ENCODE results near the gene DSCAML1.

The DSCAML1 gene

GRCh38 chr11:117643606-117644300 is 153.3 kb downstream of the DSCAML1 start:
- DNase-seq (ENCODE audit: insufficient read length, low spot score), result no peak
- no peak for FAIRE-seq
- TF ChIP-seq POLR2AphosphoS5 (IDR thresholded peaks at IDR 0.05; ENCODE audit: low read depth, low read length), result no peak
- TF ChIP-seq TAF1 (IDR thresholded peaks at IDR 0.05; ENCODE audit: low read depth, low read length), result no peak
- TF ChIP-seq SPI1 (IDR thresholded peaks at IDR 0.05; ENCODE audit: low read depth, low read length), result no peak
- TF ChIP-seq PAX5 (IDR thresholded peaks at IDR 0.05; ENCODE audit: insufficient read depth, low read length, severe bottlenecking), result no peak
- no peak for TF ChIP-seq POLR2A (IDR thresholded peaks at IDR 0.05; ENCODE audit: low read depth, low read length)
- no peak for TF ChIP-seq POU2F2 (IDR thresholded peaks at IDR 0.05; ENCODE audit: low read depth, low read length)

- DNase-seq (ENCODE audit: insufficient read length, low spot score) (no peak), FAIRE-seq (no peak)
Observed at GRCh38 chr11:117642835-117643234, 154.2 kb downstream of the DSCAML1 start.

DNA sequence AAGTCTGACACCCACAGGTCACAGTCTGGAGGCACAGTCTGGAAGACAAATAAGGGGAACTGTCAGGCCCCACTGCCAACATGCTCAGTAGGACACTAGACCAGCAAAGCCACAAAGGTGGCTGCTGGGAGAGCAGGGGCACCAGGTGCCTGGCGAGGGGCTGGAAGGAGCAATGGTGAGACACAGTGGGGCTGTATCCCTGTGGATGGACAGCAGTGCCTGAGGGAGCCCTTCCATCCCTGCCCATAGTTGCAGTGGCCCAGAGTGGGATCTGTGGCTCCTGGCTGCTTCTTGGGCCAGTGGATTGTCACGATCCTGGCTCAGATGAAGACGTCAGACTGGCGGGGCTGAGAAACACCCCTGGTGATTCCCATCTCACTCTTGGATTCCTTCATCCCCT is 154.6 kb downstream of the DSCAML1 start:
- FAIRE-seq, result no peak
- DNase-seq (ENCODE audit: insufficient read length, low spot score), result no peak
- TF ChIP-seq SPI1 (IDR thresholded peaks at IDR 0.05; ENCODE audit: low read depth, low read length) (no peak), POLR2A (IDR thresholded peaks at IDR 0.05; ENCODE audit: low read depth, low read length) (no peak), POLR2AphosphoS5 (IDR thresholded peaks at IDR 0.05; ENCODE audit: low read depth, low read length) (no peak), TAF1 (IDR thresholded peaks at IDR 0.05; ENCODE audit: low read depth, low read length) (no peak), POU2F2 (IDR thresholded peaks at IDR 0.05; ENCODE audit: low read depth, low read length) (no peak), PAX5 (IDR thresholded peaks at IDR 0.05; ENCODE audit: insufficient read depth, low read length, severe bottlenecking) (no peak)

More at GRCh38 chr11:117642835-117643234, 154.2 kb downstream of the DSCAML1 start:
- TF ChIP-seq SPI1 (IDR thresholded peaks at IDR 0.05; ENCODE audit: low read depth, low read length) (no peak), PAX5 (IDR thresholded peaks at IDR 0.05; ENCODE audit: insufficient read depth, low read length, severe bottlenecking) (no peak), POLR2A (IDR thresholded peaks at IDR 0.05; ENCODE audit: low read depth, low read length) (no peak), POLR2AphosphoS5 (IDR thresholded peaks at IDR 0.05; ENCODE audit: low read depth, low read length) (no peak), TAF1 (IDR thresholded peaks at IDR 0.05; ENCODE audit: low read depth, low read length) (no peak), POU2F2 (IDR thresholded peaks at IDR 0.05; ENCODE audit: low read depth, low read length) (no peak)

DNA sequence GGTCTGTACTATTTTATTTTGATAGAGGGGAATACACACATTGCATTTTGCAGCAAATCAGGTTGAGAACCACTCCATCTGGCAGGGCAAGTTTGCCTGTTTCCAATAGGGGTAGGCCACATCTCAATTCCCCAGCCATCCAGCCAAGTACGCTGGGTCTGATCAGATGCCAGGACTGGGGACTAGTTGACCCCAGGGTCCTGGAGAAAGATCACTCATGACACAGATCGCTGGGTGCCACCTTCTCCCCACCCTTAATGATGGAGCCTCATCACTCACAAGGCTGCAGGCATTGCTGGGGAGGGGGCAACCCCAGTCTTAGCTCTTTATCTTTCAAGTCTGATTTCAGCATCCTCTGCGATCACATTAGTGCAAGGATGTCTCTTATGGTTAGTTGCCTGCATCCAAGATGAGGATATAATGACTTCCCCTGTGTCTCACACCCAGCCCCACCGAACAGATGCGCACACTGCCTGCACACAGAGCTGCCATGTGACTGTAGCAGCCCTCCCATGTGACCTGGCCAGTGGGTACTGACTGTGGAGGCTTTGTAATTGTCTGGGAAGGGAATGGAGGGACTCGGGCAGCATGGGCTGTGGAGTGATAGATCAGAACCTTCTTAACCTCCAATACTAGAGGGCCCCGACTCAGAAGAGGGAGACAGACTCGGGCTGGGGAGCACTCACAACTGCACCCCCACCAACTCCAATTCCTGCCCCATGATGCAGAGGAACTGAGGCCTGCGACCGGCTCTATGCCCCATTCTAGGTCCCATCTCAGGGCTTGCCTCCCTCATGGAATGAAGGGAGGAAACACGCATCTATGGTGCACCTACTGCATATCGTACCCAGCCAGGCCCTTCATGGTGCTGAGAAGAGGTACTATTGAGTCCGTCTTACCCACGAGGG is 155.8 kb downstream of the DSCAML1 start:
- no peak for FAIRE-seq
- no peak for DNase-seq (ENCODE audit: insufficient read length, low spot score)

GRCh38 chr11:117640041-117640440 is 157.0 kb downstream of the DSCAML1 start:
- TF ChIP-seq TAF1 (IDR thresholded peaks at IDR 0.05; ENCODE audit: low read depth, low read length), result no peak
- TF ChIP-seq PAX5 (IDR thresholded peaks at IDR 0.05; ENCODE audit: insufficient read depth, low read length, severe bottlenecking), result no peak
- no peak for TF ChIP-seq POLR2AphosphoS5 (IDR thresholded peaks at IDR 0.05; ENCODE audit: low read depth, low read length)
- no peak for TF ChIP-seq SPI1 (IDR thresholded peaks at IDR 0.05; ENCODE audit: low read depth, low read length)
- TF ChIP-seq POU2F2 (IDR thresholded peaks at IDR 0.05; ENCODE audit: low read depth, low read length), result no peak
- TF ChIP-seq POLR2A (IDR thresholded peaks at IDR 0.05; ENCODE audit: low read depth, low read length), result no peak
- DNase-seq (ENCODE audit: insufficient read length, low spot score) (no peak), FAIRE-seq (no peak)

More for the DNA sequence above, 155.8 kb downstream of the DSCAML1 start:
- TF ChIP-seq SPI1 (IDR thresholded peaks at IDR 0.05; ENCODE audit: low read depth, low read length), result no peak

- FAIRE-seq (no peak), DNase-seq (ENCODE audit: insufficient read length, low spot score) (no peak)
- no peak for TF ChIP-seq PAX5 (IDR thresholded peaks at IDR 0.05; ENCODE audit: insufficient read depth, low read length, severe bottlenecking)
- no peak for TF ChIP-seq SPI1 (IDR thresholded peaks at IDR 0.05; ENCODE audit: low read depth, low read length)
- no peak for TF ChIP-seq POLR2A (IDR thresholded peaks at IDR 0.05; ENCODE audit: low read depth, low read length)
- TF ChIP-seq POU2F2 (IDR thresholded peaks at IDR 0.05; ENCODE audit: low read depth, low read length), result no peak
- no peak for TF ChIP-seq TAF1 (IDR thresholded peaks at IDR 0.05; ENCODE audit: low read depth, low read length)
- no peak for TF ChIP-seq POLR2AphosphoS5 (IDR thresholded peaks at IDR 0.05; ENCODE audit: low read depth, low read length)
Observed at GRCh38 chr11:117639601-117640000, 157.4 kb downstream of the DSCAML1 start.

DNA sequence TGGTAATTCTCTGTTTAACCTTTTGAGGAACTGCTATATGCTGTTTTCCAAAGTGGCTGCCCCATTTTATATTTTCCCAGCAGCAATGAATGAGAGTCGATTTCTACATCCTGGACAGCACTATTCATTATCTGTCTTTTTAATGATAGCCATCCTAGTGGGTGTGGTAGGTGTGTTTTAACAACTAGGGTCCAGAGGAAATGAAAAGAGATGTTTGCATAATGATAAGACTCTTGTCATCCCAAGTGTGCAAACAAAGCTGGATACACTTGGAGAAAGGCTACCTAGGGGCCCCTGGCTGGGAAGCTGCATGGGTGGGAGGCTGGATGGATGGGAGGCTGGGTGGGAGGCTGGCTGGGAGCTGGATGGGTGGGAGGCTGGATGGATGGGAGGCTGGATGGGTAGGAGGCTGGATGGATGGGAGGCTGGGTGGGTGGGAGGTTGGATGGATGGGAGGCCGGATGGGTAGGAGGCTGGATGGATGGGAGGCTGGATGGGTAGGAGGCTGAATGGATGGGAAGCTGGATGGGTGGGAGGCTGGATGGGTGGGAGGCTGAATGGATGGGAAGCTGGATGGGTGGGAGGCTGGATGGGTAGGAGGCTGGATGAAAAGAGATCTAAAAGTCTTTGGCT is 158.0 kb downstream of the DSCAML1 start:
- DNase-seq (ENCODE audit: insufficient read length, low spot score) (no peak), FAIRE-seq (no peak)
- TF ChIP-seq POU2F2 (IDR thresholded peaks at IDR 0.05; ENCODE audit: low read depth, low read length) (no peak), POLR2AphosphoS5 (IDR thresholded peaks at IDR 0.05; ENCODE audit: low read depth, low read length) (no peak), PAX5 (IDR thresholded peaks at IDR 0.05; ENCODE audit: insufficient read depth, low read length, severe bottlenecking) (no peak), SPI1 (IDR thresholded peaks at IDR 0.05; ENCODE audit: low read depth, low read length) (no peak), TAF1 (IDR thresholded peaks at IDR 0.05; ENCODE audit: low read depth, low read length) (no peak), POLR2A (IDR thresholded peaks at IDR 0.05; ENCODE audit: low read depth, low read length) (no peak)

DNA sequence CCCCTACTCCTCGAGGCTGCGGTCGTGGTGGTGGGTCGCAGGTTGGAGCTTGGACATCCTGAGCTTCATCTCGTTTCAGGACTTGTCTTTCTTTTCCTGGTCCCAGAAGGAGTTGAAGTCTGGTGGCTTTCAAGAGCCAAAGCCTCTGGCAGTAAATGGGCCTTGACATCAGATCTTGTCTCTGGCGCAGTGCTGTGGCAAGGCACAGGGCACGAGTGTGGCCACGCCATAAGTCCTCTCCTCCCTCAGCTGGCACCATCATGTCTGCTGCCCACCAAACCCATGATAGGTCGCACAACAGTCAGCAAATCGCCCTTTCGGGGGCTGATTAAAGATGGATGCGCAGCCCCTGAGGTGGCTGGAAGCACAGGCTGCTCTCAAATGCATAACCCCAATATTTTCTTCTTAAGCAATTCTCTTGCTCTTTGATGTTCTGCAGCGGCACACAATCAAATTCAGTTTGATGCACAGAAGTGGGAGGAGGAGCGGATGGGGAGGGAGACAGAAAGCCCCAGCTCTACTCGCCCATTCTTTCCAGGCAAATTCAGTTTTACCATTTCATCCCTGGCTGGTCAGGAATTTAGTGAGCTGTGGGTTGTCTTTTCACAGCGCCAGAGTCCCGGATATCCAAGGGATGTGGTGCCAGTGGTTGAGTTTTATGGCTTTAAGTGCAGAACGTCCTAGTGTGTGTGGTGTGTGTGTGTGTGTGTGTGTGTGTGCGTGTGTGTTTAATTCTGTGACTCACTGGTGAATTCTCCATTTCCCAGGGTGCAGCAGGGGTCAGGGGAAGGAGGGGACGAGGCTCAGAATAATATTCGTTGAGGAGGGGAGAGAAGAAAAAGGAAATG is 162.0 kb downstream of the DSCAML1 start:
- TF ChIP-seq POLR2AphosphoS5 (IDR thresholded peaks at IDR 0.05; ENCODE audit: low read depth, low read length), result no peak
- no peak for TF ChIP-seq POLR2A (IDR thresholded peaks at IDR 0.05; ENCODE audit: low read depth, low read length)
- no peak for TF ChIP-seq PAX5 (IDR thresholded peaks at IDR 0.05; ENCODE audit: insufficient read depth, low read length, severe bottlenecking)
- no peak for TF ChIP-seq TAF1 (IDR thresholded peaks at IDR 0.05; ENCODE audit: low read depth, low read length)
- TF ChIP-seq POU2F2 (IDR thresholded peaks at IDR 0.05; ENCODE audit: low read depth, low read length), result no peak
- no peak for TF ChIP-seq SPI1 (IDR thresholded peaks at IDR 0.05; ENCODE audit: low read depth, low read length)
- DNase-seq (ENCODE audit: insufficient read length, low spot score), result no peak
- no peak for FAIRE-seq

Measured in GM12891 (cell line).